ENCODE measurements around the gene OOSP3.

GRCh38 chr11:59901306-59901705 is 22.7 kb downstream of the OOSP3 start:
- TF ChIP-seq TOX (CRISPR knock-in tag; IDR thresholded peaks at IDR 0.05; ENCODE audit: borderline replicate concordance), result no peak
- TF ChIP-seq CSDC2 (CRISPR knock-in tag; IDR thresholded peaks at IDR 0.05), result no peak
- no peak for TF ChIP-seq ZNF8 (CRISPR knock-in tag; IDR thresholded peaks at IDR 0.05)
- TF ChIP-seq ARNTL (CRISPR knock-in tag; IDR thresholded peaks at IDR 0.05; ENCODE audit: borderline replicate concordance, low read depth), result no peak
- no peak for TF ChIP-seq ZFP30 (CRISPR knock-in tag; IDR thresholded peaks at IDR 0.05)
- no peak for TF ChIP-seq ZNF70 (CRISPR knock-in tag; IDR thresholded peaks at IDR 0.05)
- no peak for TF ChIP-seq OSR1 (CRISPR knock-in tag; IDR thresholded peaks at IDR 0.05)
- no peak for TF ChIP-seq PATZ1 (CRISPR knock-in tag; IDR thresholded peaks at IDR 0.05; ENCODE audit: borderline replicate concordance)
- no peak for TF ChIP-seq ZC3H10 (CRISPR knock-in tag; IDR thresholded peaks at IDR 0.05)
- TF ChIP-seq ZFP3 (CRISPR knock-in tag; IDR thresholded peaks at IDR 0.05), result no peak
- no peak for TF ChIP-seq TCF4 (CRISPR knock-in tag; IDR thresholded peaks at IDR 0.05; ENCODE audit: borderline replicate concordance)
